Endometrial microvascular endothelial cells (primary cell): Measurements from ENCODE around the gene GAB4. TPM values are rescaled to one million over a fixed set of nuclear protein-coding genes. Genes with fewer than 3 reads are reported as not detected.

Experiments used
- in situ Hi-C: cut with HindIII; loops from 2 replicates; pipeline ENCODE4 v1.10.0; 2017; ENCODE audit warnings: low sequenced_read_pairs, low pct_unique_long_range_greater_than_20kb; ENCODE audit errors: inconsistent ontology term
- total RNA-seq: library from RNA; depleted of rRNA; stranded (reverse); fragments of >200 nt; gene quantifications from one replicate; pipeline ENCODE4 v1.2.3, GENCODE V29; 2015; ENCODE audit errors: inconsistent ontology term

GAB4 gene
- total RNA-seq, 1 donor from 2014 or later: not detected

DNA sequence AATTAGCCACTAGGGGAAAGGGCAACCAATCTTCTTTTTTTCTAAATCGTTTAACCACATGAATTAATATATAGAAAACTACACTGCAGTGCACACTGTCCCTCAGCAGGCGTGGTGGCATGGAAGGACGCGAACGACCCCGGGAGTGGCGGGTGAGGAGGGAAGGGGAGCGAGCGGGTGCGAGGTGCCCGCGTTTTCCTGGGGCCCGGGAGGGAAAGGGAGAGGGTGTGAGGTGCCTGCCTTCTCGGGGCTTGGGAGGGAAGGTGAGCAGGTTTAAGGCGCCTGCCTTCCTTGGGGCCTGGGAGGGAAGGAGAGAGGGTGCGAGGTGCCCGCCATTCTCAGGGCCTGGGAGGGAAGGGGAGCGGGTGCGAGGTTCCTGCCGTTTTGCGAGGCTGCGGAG lies 765 bp downstream of the GAB4 start:
- in situ Hi-C loops: no loop called here

GRCh38 chr22:16989915-16990314 lies 18.1 kb downstream of the GAB4 start:
- in situ Hi-C loops: no loop called here

GRCh38 chr22:16988257-16988656 lies 19.8 kb downstream of the GAB4 start:
- in situ Hi-C loops: no loop called here

- in situ Hi-C loops: no loop called here
Observed at GRCh38 chr22:16987822-16988221, 20.2 kb downstream of the GAB4 start.

DNA sequence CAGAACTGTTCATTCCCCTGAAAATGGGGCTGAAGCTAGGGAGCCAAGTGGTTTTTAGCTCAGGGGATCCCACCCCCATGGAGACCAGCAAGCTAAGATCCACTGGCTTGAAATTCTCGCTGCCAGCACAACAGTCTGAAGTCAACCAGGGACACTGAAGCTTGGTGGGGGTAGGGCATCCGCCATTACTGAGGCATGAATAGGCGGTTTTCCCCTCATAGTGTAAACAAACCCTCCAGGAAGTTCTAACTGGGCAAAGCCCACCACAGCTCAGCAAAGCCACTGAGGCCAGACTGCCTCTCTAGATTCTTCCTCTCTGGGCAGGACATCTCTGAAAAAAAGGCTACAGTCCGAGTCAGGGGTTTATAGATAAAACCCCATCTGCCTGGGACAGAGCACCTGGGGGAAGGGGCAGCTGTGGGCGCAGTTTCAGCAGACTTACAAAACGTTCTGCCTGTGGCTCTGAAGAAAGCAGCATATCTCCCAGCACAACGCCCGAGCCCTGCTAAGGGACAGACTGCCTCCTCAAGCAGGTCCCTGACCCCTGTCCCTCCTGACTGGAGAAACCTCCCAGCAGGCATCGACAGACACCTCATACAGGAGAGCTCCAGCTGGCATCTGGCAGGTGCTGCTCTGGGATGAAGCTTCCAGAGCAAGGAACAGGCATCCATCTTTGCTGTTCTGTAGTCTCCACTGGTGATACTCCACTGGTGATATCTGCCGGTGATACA lies 32.7 kb downstream of the GAB4 start:
- in situ Hi-C loops: no loop called here

- in situ Hi-C loops: no loop called here
Observed at GRCh38 chr22:16974298-16975084, 33.5 kb downstream of the GAB4 start.

DNA sequence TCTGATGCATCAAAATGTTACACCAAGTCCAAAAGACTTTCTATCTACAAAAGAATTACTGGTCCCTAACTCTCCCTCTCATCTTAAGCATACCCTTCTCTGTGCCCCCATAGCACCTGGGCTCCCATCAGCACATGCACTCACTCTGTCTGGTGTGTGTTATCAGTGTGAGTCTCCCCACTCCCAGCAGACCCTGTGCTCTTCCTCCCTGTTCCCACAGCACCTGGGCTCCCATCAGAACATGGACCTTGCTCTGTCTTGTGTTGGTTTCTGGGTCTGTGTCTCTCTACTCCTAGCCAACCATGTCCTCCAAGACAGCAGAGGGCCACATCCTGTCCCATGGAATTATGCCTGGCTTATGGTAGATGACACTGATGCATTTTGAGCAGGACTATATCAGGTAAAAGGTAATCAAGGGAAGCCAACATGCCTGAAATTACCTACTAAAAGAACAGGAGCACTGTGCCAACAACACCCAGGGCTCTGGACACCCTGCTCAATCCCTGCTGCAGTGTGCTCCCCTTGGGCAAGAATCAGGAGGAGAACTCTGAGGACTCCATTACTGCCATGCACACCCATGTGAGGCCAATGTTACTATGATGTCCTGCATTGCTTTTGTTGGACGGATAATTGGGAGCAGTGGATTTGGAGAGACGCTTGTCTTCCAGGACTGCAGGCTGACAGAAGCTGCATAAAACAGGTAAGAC lies 34.3 kb downstream of the GAB4 start:
- in situ Hi-C loops: no loop called here

DNA sequence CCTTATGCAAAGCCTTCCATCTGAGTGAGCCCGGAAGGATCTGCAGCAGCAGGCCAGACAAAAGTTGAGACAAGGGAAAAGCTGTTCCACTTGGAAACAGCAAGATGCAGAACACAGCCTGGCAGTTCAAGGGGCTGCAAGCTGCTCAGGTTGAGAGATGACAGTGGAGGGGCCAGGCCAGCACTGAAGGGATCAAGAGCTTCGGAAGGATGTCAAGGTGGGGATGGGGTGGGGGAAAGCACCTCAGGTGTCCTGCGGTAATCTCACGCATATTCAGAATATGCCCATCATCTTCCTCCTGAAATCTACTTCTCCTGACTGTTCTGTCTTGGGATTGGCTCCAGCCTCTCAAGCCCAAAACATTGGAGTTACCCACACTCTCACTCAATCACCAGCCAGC lies 35.7 kb downstream of the GAB4 start:
- in situ Hi-C loops: no loop called here

DNA sequence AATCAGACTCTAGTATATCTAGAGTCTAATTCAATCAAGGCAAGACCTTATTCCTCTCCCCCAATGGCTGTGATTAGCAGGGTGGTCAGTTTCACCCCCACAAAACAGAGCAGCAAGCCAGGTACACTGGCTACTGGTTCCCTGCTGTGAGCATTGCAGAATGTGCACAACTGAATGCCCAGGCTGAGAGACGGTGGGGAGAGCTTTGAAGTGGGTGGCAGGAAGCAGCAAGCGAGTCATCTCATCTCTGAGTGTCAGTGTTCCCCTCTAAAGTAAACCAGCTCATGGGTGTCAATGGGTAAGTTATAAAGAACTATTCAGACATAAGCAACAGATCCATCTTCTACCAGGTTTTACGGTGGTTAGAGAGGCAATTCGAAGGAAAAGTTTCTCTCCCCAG lies 37.6 kb downstream of the GAB4 start:
- in situ Hi-C loops: no loop called here

- in situ Hi-C loops: no loop called here
Observed at GRCh38 chr22:16969508-16970327, 38.3 kb downstream of the GAB4 start.

DNA sequence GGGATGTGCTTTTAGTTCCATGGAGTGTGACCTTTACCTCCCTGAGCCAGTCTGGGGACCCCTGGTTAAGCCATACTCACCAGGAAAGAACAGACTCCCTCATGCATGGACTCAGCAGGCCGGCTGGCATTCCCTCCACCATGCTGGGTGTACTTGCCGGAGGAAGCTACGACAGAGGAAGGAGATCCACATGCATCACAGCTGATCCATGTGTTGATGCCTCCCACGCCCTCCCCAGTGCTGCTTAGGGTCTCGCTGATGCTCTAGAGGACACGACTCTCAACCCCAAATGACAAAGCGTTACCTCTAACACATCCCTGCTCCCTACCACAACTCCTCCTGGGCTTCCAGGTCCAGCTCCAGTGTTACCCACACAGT lies 39.8 kb downstream of the GAB4 start:
- in situ Hi-C loops: no loop called here

- in situ Hi-C loops: no loop called here
Observed at GRCh38 chr22:16967453-16968217, 40.4 kb downstream of the GAB4 start.

GRCh38 chr22:16966251-16966650 lies 41.8 kb downstream of the GAB4 start:
- in situ Hi-C loops: no loop called here

GRCh38 chr22:16965560-16965959 lies 42.5 kb downstream of the GAB4 start:
- in situ Hi-C loops: no loop called here

- in situ Hi-C loops: no loop called here
Observed at GRCh38 chr22:16965083-16965482, 42.9 kb downstream of the GAB4 start.

DNA sequence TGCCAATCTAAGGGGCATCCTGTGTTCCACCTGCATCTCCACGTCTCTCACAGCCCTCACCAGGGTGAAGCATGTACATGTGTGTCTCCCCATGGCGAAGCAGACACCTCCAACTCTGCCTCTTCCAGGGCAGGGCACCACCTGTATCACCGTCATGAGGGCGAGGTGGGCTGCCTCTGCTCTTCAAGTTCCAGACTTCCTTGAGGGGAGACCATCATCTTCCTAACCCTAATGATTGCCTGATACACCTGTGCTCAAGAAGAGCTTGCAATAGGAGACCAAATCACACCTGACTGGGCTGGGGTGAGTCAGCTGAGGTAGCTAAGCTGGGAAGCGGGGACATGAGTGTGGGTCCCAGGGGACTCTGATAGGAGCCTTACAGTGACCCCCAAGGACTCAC lies 43.7 kb downstream of the GAB4 start:
- in situ Hi-C loops: no loop called here

GRCh38 chr22:16963189-16963945 lies 44.7 kb downstream of the GAB4 start:
- in situ Hi-C loops: no loop called here

GRCh38 chr22:16962501-16962900 lies 45.5 kb downstream of the GAB4 start:
- in situ Hi-C loops: no loop called here
